Activated CD8-positive, alpha-beta memory T cell treated with anti-CD3 and anti-CD28 coated beads, Interleukin-2, amount 50 U/mL, for 24 hours (primary cell): ENCODE data around the gene ARG2.

ENCODE experiments used
- DNase-seq: peaks from one replicate; pipeline ENCODE4 v3.0.0-alpha.2; 2020; ENCODE audit errors: extremely low read depth

Gene ARG2

DNA sequence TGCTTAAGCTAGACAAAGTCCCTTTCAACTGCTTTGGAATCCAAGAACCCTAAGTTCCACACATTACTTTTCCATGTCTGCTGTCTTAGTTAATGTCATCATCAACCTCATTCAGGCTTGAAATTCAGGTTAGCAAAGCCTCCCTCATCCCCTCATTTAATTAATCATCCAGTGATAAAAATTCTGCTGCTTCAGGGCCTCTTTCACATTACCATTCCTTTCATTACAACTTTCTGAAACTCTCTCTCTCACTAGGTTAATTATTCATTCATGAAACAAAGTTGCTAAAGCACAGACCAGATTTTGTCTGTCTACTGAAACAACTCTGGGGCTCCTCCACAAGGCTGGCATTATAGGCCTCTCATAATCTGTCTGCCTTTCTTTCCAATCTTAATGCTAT is 64.1 kb downstream of the ARG2 start:
- DNase-seq, result no peak

DNA sequence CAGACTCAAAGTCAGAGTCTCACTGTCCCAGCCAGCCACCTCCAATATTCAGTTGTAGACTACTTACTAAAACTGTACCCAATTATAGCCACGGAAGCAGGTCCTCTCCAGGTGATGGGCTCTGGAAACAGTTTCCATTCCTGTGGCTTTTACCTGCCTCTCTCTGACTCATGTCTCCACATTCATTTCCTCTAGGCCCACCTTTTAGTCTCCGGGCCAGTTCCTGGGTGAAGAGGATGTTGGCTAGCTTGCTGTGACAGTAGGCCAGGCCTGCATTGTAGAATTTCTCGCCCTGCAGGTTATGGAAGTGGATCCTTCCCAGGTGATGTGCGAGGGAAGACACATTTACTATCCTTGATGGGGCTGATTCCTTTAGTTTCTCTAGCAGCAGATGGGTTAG is 70.3 kb downstream of the ARG2 start:
- no peak for DNase-seq

DNA sequence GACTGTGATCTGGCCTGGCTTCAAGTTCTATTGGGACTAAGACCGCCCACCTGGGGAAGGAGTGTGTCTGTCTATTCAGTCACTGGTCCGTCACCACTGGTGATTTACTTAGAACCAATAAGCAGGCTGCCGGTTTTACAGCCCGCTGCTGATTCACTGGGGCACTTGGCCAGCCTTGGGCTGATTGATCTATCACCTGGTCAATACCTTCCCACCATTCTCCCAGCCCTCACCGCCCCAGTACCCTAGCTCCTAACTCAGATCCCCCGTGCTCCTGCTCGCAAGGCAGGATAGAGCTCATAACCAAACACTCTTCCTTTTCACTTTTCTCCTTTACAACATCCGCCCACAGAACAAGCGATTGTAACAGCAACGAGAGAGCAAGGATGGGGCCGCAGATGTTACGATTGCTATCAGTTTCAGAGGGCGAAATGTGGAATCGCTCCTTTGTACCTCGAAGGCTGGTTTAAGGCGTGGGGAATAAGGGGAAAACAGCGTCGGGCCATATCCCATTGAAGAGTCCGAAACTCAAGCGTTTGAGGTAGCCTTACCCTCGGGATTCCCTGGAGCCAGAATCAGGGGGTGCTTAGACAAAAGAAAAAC is 75.2 kb downstream of the ARG2 start:
- peak; percentile 44 for DNase-seq

DNA sequence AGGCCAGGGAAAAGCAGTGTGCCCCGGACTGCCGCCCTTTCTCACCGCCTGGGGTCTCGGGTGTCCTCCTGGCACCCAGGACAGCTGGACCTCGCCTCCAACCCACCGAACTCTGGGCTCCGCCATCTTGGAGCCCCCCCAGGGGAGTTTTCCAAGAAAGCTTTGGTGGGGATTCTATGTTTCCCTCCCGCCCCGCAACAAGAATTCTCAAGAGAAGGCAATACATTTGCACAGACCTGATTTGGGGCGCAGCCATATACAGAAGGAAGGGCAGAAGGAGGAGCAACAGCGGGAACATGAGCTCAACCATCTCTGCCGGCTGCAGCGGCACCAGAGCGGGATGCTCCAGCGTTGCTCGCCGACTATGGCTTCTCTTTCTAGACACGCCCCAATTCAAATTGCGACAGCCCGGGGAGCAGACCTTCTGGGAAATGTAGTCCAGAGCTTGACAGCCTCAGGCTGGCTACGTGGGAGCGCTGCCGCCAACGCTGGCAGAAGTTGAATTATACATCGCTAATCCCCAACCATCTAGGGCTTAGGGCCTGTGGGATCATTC is 75.8 kb downstream of the ARG2 start, which contains the start of gene RDH11:
RDH11 (minus strand) TSS at position 371 of the 556 bp plus-strand sequence; CDS start at position 310, 61 bp downstream.
- DNase-seq, result peak; percentile 65

DNA sequence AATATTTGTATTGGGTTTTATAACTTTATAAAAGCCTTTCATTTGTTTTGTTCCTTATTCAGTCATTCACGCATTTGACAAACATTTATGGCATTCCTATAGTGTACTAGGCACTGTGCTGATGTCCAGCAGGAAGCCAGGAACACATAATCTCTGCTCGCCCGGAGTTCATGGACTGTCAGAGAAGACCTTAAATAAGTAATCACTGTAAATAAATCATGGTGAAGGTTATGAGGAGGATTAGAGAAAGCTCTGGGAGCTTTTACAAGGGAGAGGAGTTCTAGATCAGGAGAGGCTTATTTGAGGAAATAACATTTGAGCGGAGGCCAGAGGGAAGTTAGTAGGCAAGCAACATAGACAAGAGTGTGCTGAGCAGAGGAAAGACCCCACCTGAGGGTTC is 77.3 kb downstream of the ARG2 start:
- no peak for DNase-seq

DNA sequence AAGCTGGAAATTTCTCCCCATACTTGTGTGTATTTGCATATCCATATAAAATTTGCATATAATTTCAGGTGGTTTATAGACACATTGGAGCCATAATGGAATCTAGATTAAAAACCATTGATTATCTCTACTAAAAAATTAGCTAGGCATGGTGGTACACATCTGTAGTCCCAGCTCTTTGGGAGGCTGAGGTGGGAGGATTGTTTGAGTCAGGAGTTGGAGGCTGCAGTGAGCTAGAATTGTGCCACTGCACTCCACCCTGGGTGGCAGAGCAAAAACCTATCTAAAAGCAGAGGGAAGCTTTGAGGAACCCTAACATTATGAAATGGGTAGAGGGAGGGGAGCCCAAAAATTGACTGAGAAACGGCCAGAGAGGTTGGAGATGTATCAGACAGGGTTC is 78.5 kb downstream of the ARG2 start:
- no peak for DNase-seq
